Neural crest cell (in vitro differentiated cells): ENCODE measurements around the gene PNRC1. TPM values are rescaled to one million over a fixed set of nuclear protein-coding genes. Genes with fewer than 3 reads are reported as not detected.
"Not testable (repeated sequence)": the region's sequence is repeated elsewhere in the genome, so short reads cannot be mapped to it uniquely, and the experiment has no call there.

Source experiments
- DNase-seq: peaks from one replicate; pipeline ENCODE4 v3.0.0; 2021; ENCODE audit warnings: low read depth, mixed read lengths, low spot score
- H3K27ac Mint-ChIP-seq: one replicate; pipeline ENCODE4 v1.8.0; 2021; ENCODE audit warnings: mild to moderate bottlenecking, mixed read lengths; ENCODE audit not compliant: unreplicated experiment
- H3K27me3 Mint-ChIP-seq: 2 replicates; pipeline ENCODE4 v1.8.0; 2021; ENCODE audit warnings: low read depth, mild to moderate bottlenecking, mixed read lengths
- H3K36me3 Mint-ChIP-seq: 2 replicates; pipeline ENCODE4 v1.8.0; 2021; ENCODE audit warnings: low read depth, mild to moderate bottlenecking, mixed read lengths
- H3K4me1 Mint-ChIP-seq: 2 replicates; pipeline ENCODE4 v1.8.0; 2021; ENCODE audit warnings: mixed read lengths
- H3K4me3 Mint-ChIP-seq: one replicate; pipeline ENCODE4 v1.8.0; 2021; ENCODE audit warnings: mild to moderate bottlenecking, mixed read lengths
- H3K9me3 Mint-ChIP-seq: 2 replicates; pipeline ENCODE4 v1.8.0; 2021; ENCODE audit warnings: mixed read lengths
- CTCF ChIP-seq: fragments of 200-600 bp; sonication (generic); conservative IDR thresholded peaks from 2 replicates; pipeline ENCODE4 v1.5.0; 2021; ENCODE audit warnings: antibody characterized with exemption, mild to moderate bottlenecking
- total RNA-seq: library from RNA; stranded (reverse); gene quantifications from 2 replicates; pipeline ENCODE4 v1.2.1, GENCODE V29; 2021

The PNRC1 gene
- total RNA-seq, 1 donor from 2014 or later = 42.0 TPM

GRCh38 chr6:89058627-89059026, 21.9 kb upstream of the PNRC1 start:
- H3K4me3 Mint-ChIP-seq = no peak overlapping the region
- H3K27me3 Mint-ChIP-seq = no peaks in the 10 kb centered on the region
- peaks cover 2% of the 10 kb centered on the region for H3K9me3 Mint-ChIP-seq
- H3K36me3 Mint-ChIP-seq = no peaks in the 10 kb centered on the region
- H3K4me1 Mint-ChIP-seq = peaks cover 5% of the 10 kb centered on the region
- H3K27ac Mint-ChIP-seq = no peak overlapping the region
- no peak for TF ChIP-seq CTCF
- DNase-seq = no peak

GRCh38 chr6:89059227-89059626, 21.3 kb upstream of the PNRC1 start:
- Mint-ChIP-seq H3K36me3 (no peaks in the 10 kb centered on the region), H3K27me3 (no peaks in the 10 kb centered on the region), H3K9me3 (no peaks in the 10 kb centered on the region), H3K4me3 (no peak overlapping the region), H3K4me1 (peaks cover 5% of the 10 kb centered on the region), H3K27ac (no peak overlapping the region)
- no peak for DNase-seq
- TF ChIP-seq CTCF = no peak

- Mint-ChIP-seq H3K27me3 (no peaks in the 10 kb centered on the region), H3K36me3 (no peaks in the 10 kb centered on the region), H3K27ac (no peak overlapping the region), H3K4me3 (no peak overlapping the region), H3K4me1 (peaks cover under 1% of the 10 kb centered on the region), H3K9me3 (no peaks in the 10 kb centered on the region)
- no peak for DNase-seq
- TF ChIP-seq CTCF = no peak
Measured at GRCh38 chr6:89063881-89064280, 16.7 kb upstream of the PNRC1 start.

GRCh38 chr6:89064931-89065330, 15.6 kb upstream of the PNRC1 start:
- H3K36me3 Mint-ChIP-seq, H3K4me1 Mint-ChIP-seq, H3K4me3 Mint-ChIP-seq, H3K27me3 Mint-ChIP-seq, H3K9me3 Mint-ChIP-seq, H3K27ac Mint-ChIP-seq, DNase-seq: not testable (repeated sequence)

GRCh38 chr6:89066121-89066520, 14.4 kb upstream of the PNRC1 start:
- not testable (repeated sequence) for H3K27ac Mint-ChIP-seq, H3K4me3 Mint-ChIP-seq, DNase-seq, H3K27me3 Mint-ChIP-seq, H3K36me3 Mint-ChIP-seq, H3K9me3 Mint-ChIP-seq, H3K4me1 Mint-ChIP-seq

- H3K4me1 Mint-ChIP-seq = no peaks in the 10 kb centered on the region
- no peak for TF ChIP-seq CTCF
- DNase-seq = no peak
- H3K4me3 Mint-ChIP-seq = no peak overlapping the region
- no peaks in the 10 kb centered on the region for H3K27me3 Mint-ChIP-seq
- H3K9me3 Mint-ChIP-seq = no peaks in the 10 kb centered on the region
- H3K36me3 Mint-ChIP-seq = no peaks in the 10 kb centered on the region
- no peak overlapping the region for H3K27ac Mint-ChIP-seq
Measured at GRCh38 chr6:89066940-89067646, 13.5 kb upstream of the PNRC1 start.
